ENCODE results near the gene PPP1R10.

Gene PPP1R10

DNA sequence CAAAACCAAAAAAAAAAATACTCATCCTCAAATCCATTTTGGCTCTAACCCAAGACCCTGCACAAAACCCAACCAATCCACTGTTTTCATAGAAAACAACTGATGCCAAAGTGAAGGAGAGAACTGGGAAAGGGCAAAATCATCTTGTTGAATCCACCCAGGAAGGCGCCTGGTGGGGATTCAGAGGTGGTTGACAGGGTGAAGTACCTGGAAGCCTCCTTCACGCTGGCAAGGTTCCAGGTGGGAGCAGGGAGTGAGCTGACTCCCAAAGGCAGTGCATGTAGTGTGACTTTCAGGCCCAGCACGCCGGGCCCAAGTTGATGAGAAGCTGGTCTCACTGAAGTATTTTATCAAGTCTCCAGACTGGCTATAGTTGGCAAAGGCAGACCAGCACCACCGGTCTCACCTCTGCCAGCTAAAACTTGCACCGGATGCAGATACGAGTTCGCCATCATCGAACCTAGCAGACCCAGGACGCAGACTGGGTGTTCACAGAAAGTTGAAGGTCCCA is 16.5 kb downstream of the PPP1R10 start:
- peak; percentile 47; the same call in 1 of the 2 replicates for TF ChIP-seq NFIC (IDR thresholded peaks at IDR 0.05)
- no peak for TF ChIP-seq EGR1 (IDR thresholded peaks at IDR 0.05)

DNA sequence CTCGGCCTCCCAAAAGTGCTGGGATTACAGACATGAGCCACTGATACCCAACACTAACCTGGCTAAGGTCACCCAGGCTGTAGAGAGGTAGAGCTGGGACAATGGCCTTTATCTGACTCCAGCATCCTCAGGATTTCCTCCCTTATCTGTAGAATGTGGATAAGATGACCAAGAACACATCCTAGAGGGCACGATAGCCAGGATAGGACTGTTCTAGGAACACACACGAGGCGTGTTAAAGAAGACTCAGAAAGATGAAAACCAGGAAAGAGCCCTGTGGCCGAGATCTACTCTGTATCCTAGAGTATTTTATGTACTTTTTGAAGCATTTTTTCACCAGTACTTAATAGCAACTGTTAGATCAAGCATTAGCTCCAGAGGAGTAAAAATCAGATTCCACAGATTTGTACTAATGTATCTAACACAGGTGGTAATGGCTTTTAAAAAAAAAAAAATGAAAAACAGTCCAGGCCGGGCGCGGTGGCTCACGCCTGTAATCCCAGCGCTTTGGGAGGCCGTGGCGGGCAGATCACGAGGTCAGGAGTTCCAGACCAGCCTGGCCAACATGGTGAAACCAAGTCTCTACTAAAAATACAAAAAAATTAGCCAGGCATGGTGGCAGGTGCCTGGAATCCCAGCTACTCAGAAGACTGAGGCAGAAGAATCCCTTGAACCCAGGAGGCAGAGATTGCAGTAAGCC is 17.3 kb downstream of the PPP1R10 start:
- TF ChIP-seq CREB1 (IDR thresholded peaks at IDR 0.05; ENCODE audit: low read depth) = no peak
- no peak for TF ChIP-seq TAF1 (IDR thresholded peaks at IDR 0.05; ENCODE audit: low read depth)
- no peak for TF ChIP-seq YY1 (IDR thresholded peaks at IDR 0.05; ENCODE audit: low read depth)
- no peak for TF ChIP-seq TEAD4 (IDR thresholded peaks at IDR 0.05)
- TF ChIP-seq TCF12 (IDR thresholded peaks at IDR 0.05; ENCODE audit: low read depth) = no peak
- TF ChIP-seq RAD21 (IDR thresholded peaks at IDR 0.05; ENCODE audit: low read depth) = no peak
- no peak for TF ChIP-seq ZBTB7A (IDR thresholded peaks at IDR 0.05; ENCODE audit: low read depth)
- no peak for TF ChIP-seq EGR1 (IDR thresholded peaks at IDR 0.05)
- no peak for TF ChIP-seq EP300 (IDR thresholded peaks at IDR 0.05; ENCODE audit: borderline replicate concordance)
- no peak for TF ChIP-seq CEBPB (IDR thresholded peaks at IDR 0.05)
- TF ChIP-seq NFIC (IDR thresholded peaks at IDR 0.05) = no peak
- TF ChIP-seq FOXM1 (IDR thresholded peaks at IDR 0.05; ENCODE audit: borderline replicate concordance, low read depth) = no peak
- TF ChIP-seq, protein P1, sequence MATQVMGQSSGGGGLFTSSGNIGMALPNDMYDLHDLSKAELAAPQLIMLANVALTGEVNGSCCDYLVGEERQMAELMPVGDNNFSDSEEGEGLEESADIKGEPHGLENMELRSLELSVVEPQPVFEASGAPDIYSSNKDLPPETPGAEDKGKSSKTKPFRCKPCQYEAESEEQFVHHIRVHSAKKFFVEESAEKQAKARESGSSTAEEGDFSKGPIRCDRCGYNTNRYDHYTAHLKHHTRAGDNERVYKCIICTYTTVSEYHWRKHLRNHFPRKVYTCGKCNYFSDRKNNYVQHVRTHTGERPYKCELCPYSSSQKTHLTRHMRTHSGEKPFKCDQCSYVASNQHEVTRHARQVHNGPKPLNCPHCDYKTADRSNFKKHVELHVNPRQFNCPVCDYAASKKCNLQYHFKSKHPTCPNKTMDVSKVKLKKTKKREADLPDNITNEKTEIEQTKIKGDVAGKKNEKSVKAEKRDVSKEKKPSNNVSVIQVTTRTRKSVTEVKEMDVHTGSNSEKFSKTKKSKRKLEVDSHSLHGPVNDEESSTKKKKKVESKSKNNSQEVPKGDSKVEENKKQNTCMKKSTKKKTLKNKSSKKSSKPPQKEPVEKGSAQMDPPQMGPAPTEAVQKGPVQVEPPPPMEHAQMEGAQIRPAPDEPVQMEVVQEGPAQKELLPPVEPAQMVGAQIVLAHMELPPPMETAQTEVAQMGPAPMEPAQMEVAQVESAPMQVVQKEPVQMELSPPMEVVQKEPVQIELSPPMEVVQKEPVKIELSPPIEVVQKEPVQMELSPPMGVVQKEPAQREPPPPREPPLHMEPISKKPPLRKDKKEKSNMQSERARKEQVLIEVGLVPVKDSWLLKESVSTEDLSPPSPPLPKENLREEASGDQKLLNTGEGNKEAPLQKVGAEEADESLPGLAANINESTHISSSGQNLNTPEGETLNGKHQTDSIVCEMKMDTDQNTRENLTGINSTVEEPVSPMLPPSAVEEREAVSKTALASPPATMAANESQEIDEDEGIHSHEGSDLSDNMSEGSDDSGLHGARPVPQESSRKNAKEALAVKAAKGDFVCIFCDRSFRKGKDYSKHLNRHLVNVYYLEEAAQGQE (IDR thresholded peaks at IDR 0.05; ENCODE audit: low read depth) = no peak
- TF ChIP-seq, protein P2, sequence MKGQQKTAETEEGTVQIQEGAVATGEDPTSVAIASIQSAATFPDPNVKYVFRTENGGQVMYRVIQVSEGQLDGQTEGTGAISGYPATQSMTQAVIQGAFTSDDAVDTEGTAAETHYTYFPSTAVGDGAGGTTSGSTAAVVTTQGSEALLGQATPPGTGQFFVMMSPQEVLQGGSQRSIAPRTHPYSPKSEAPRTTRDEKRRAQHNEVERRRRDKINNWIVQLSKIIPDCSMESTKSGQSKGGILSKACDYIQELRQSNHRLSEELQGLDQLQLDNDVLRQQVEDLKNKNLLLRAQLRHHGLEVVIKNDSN (IDR thresholded peaks at IDR 0.05) = no peak

DNA sequence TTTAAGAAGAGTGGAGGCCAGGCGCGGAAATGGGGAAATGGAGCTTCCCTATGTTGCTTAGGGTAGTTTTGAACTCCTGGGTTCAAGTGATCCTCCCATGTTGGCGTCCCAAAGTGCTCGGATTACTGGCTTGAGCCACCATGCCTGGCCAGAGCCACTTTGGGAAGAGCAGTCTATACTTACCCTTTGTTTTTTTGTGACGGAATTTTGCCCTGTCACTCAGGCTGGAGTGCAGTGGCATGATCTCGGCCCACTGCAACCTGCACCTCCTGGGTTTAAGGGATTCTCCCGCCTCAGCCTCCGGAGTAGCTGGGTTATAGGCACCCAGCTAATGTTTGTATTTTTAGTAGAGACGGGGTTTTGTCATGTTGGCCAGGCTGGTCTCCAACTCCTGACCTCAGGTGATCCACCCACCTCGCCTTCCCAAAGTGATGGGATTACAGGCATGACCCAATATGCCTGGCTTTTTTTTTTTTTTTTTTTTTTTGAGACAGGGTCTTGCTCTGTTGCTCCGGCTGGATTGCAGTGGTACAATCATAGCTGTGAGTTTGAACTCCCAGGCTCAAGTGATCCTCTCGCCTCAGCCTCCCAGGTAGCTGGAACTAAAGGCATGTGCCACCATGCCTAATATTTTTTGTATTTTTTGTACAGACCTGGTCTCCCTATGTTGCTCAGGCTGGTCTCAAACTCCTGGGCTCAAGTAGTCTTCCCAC is 18.0 kb downstream of the PPP1R10 start:
- TF ChIP-seq EP300 (IDR thresholded peaks at IDR 0.05; ENCODE audit: borderline replicate concordance) (no peak), ZBTB7A (IDR thresholded peaks at IDR 0.05; ENCODE audit: low read depth) (no peak), RAD21 (IDR thresholded peaks at IDR 0.05; ENCODE audit: low read depth) (no peak), TCF12 (IDR thresholded peaks at IDR 0.05; ENCODE audit: low read depth) (no peak)

DNA sequence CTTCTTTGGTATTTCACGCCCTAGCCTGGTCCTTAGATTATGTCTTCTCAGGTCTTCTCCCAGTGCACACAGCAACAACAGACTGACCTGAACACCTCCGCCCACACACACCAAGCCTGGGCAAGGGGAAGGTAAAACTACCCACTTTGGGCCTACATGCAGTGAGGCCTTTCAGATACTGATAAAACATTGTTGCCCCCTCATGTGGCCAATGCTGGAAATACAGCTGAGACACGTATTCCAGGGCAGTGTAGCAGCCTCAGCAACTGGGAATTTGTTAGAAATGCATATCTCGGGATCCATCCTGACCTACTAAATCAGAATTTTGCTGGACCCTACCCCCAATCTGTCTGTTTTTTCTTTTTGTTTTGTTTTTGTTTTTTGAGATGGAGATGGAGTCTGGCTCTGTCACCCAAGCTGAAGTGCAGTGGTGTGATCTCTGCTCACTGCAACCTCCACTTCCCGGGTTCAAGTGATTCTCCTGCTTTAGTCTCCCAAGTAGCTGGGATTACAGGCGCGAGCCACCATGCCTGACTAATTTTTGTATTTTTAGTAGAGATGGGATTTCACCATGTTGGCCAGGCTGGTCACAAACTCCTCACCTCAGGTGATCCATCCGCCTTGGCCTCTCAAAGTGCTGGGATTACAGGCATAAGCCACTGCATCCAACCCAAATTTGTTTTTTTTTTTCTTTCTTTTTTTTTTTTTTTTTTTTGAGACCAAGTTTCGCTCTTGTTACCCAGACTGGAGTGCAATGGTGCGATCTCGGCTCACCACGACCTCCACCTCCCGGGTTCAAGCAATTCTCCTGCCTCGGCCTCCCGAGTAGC is 19.5 kb downstream of the PPP1R10 start:
- TF ChIP-seq RAD21 (IDR thresholded peaks at IDR 0.05; ENCODE audit: low read depth) = peak; percentile 59
- TF ChIP-seq EGR1 (IDR thresholded peaks at IDR 0.05) = peak; percentile 70

DNA sequence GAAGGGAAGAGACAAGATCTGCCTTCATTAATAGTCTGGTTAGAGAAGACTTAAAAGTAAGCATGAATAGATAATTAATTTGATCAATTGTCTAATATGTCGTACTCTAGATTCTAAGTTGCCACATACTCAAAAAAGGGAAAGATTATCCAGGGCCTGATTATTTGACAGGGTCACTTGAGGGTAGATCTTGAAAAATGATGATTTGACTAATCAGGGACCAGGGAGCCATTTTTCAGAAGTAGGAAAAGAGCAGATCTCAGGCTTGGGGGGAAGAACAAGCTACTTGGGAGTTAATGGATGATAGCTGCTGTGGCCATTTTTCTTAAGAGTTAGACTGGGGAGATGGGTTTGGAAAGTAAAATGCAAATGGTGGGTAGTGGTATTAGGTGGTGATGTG is 24.8 kb downstream of the PPP1R10 start:
- TF ChIP-seq, protein P3, sequence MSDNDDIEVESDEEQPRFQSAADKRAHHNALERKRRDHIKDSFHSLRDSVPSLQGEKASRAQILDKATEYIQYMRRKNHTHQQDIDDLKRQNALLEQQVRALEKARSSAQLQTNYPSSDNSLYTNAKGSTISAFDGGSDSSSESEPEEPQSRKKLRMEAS (IDR thresholded peaks at IDR 0.05) = no peak
- TF ChIP-seq TCF12 (IDR thresholded peaks at IDR 0.05; ENCODE audit: low read depth) = no peak
- TF ChIP-seq FOXM1 (IDR thresholded peaks at IDR 0.05; ENCODE audit: borderline replicate concordance, low read depth) = no peak
- TF ChIP-seq YY1 (IDR thresholded peaks at IDR 0.05; ENCODE audit: low read depth) = no peak
- no peak for TF ChIP-seq EP300 (IDR thresholded peaks at IDR 0.05; ENCODE audit: borderline replicate concordance)
- no peak for TF ChIP-seq CREB1 (IDR thresholded peaks at IDR 0.05; ENCODE audit: low read depth)
- TF ChIP-seq, protein P1 (IDR thresholded peaks at IDR 0.05; ENCODE audit: low read depth) = no peak
- TF ChIP-seq TEAD4 (IDR thresholded peaks at IDR 0.05) = no peak
- no peak for TF ChIP-seq TAF1 (IDR thresholded peaks at IDR 0.05; ENCODE audit: low read depth)
- no peak for TF ChIP-seq RAD21 (IDR thresholded peaks at IDR 0.05; ENCODE audit: low read depth)
- TF ChIP-seq, protein P2 (IDR thresholded peaks at IDR 0.05) = no peak
- no peak for TF ChIP-seq CEBPB (IDR thresholded peaks at IDR 0.05)

DNA sequence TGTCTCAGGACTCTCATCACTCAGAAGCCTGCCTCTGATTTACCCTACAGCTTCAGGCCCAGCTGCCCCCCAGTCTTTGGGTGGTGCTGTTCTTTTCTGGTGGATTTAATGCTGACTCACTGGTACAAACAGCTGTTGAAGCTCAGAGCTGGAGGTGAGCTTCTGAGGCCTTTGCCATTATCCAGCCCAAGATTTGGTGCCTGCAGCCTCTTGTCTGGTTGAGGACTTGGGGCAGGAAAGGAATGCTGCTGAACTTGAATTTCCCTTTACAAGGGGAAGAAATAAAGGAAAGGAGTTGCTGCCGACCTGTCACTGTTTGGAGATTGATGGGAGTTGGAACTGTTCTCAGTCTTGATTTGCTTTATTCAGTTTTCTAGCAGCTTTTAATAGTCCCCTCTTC is 26.0 kb downstream of the PPP1R10 start:
- TF ChIP-seq CEBPB (IDR thresholded peaks at IDR 0.05) (no peak), TAF1 (IDR thresholded peaks at IDR 0.05; ENCODE audit: low read depth) (no peak), TEAD4 (IDR thresholded peaks at IDR 0.05) (peak; percentile 76), NFIC (IDR thresholded peaks at IDR 0.05) (peak; percentile 50; the same call in 1 of the 2 replicates), TCF12 (IDR thresholded peaks at IDR 0.05; ENCODE audit: low read depth) (0 out of 2 replicates have a peak, but pooled peaks have one; percentile 26), ZBTB7A (IDR thresholded peaks at IDR 0.05; ENCODE audit: low read depth) (no peak), CREB1 (IDR thresholded peaks at IDR 0.05; ENCODE audit: low read depth) (no peak)
- TF ChIP-seq, protein P1 (IDR thresholded peaks at IDR 0.05; ENCODE audit: low read depth) = no peak
- TF ChIP-seq, protein P3 (IDR thresholded peaks at IDR 0.05) = no peak
- TF ChIP-seq, protein P2 (IDR thresholded peaks at IDR 0.05) = no peak
